ENCODE data around the gene IGSF21. TPM values are rescaled to one million over a fixed set of nuclear protein-coding genes. Genes with fewer than 3 reads are reported as not detected.

Gene IGSF21
- total RNA-seq, 1 experiment from 2014 or later = 30.5 TPM

GRCh38 chr1:18232052-18232451 lies 124.5 kb downstream of the IGSF21 start:
- ChIA-PET POLR2A (no interaction called here), CTCF (interaction anchor here (0.6 to 2.6 kb wide), 21 partner anchors 9 to 349 kb away, joined by 3 to 19 read pairs (median 4); no protein-coding TSS in a partner anchor)
- Mint-ChIP-seq H3K4me1 (peaks cover 63% of the 10 kb centered on the region), H3K27ac (no peak overlapping the region), H3K9me3 (peaks cover 24% of the 10 kb centered on the region), H3K4me3 (no peak overlapping the region), H3K36me3 (peaks cover 43% of the 10 kb centered on the region), H3K27me3 (ENCODE audit: low read depth) (no peaks in the 10 kb centered on the region; the same call in 1 of the 2 replicates)
- no peak for ATAC-seq
- no peak for DNase-seq (ENCODE audit: low spot score)
- TF ChIP-seq SMAD3 (CRISPR knock-in tag; IDR thresholded peaks at IDR 0.05; ENCODE audit: borderline replicate concordance) (no peak), AFF4 (CRISPR knock-in tag; IDR thresholded peaks at IDR 0.05; ENCODE audit: borderline replicate concordance) (no peak), FOXP4 (CRISPR knock-in tag; IDR thresholded peaks at IDR 0.05) (no peak), CTCF (IDR thresholded peaks at IDR 0.05) (peak; percentile 57), ZNF512 (CRISPR knock-in tag; IDR thresholded peaks at IDR 0.05; ENCODE audit: borderline replicate concordance) (no peak), ARID4B (CRISPR knock-in tag; IDR thresholded peaks at IDR 0.05; ENCODE audit: borderline replicate concordance) (no peak), ZBTB21 (CRISPR knock-in tag; IDR thresholded peaks at IDR 0.05; ENCODE audit: borderline replicate concordance) (no peak), ELF4 (CRISPR knock-in tag; IDR thresholded peaks at IDR 0.05; ENCODE audit: low read depth) (no peak)

- Mint-ChIP-seq H3K27me3 (ENCODE audit: low read depth) (no peaks in the 10 kb centered on the region; the same call in 1 of the 2 replicates), H3K4me1 (peaks cover 67% of the 10 kb centered on the region), H3K27ac (peak overlapping the region; percentile 86), H3K4me3 (no peak overlapping the region), H3K9me3 (peaks cover 24% of the 10 kb centered on the region), H3K36me3 (peaks cover 38% of the 10 kb centered on the region)
- CTCF ChIA-PET = interaction anchor here (0.5 to 2.6 kb wide), 11 partner anchors 10 to 348 kb away, joined by 3 to 21 read pairs (median 4); partner anchors contain the start of genes IGSF21 and KLHDC7A
- DNase-seq (ENCODE audit: low spot score) = no peak
- TF ChIP-seq SP1 (CRISPR knock-in tag; conservative IDR thresholded peaks at IDR 0.05) = 0 out of 2 replicates have a peak, but pooled peaks have one; percentile 16
- TF ChIP-seq TEAD4 (CRISPR knock-in tag; IDR thresholded peaks at IDR 0.05) = peak; percentile 30; the same call in 1 of the 2 replicates
- no peak for TF ChIP-seq KAT7 (CRISPR knock-in tag; IDR thresholded peaks at IDR 0.05; ENCODE audit: borderline replicate concordance)
- TF ChIP-seq ERG (CRISPR knock-in tag; IDR thresholded peaks at IDR 0.05) = no peak
- TF ChIP-seq OVOL2 (CRISPR knock-in tag; IDR thresholded peaks at IDR 0.05; ENCODE audit: borderline replicate concordance) = no peak
- no peak for TF ChIP-seq ZBTB21 (CRISPR knock-in tag; IDR thresholded peaks at IDR 0.05; ENCODE audit: borderline replicate concordance)
- ATAC-seq = peak; percentile 66
- POLR2A ChIA-PET = no interaction called here
Observed at GRCh38 chr1:18233176-18233864, 125.7 kb downstream of the IGSF21 start.

Data from WTC11 (cell line).